ENCODE results near the gene LCAT.
A peak's percentile ranks its signal among the peaks of the same experiment; 100 is the strongest.

Gene LCAT

GRCh38 chr16:67968400-67969253, 24.7 kb upstream of the LCAT start, which contains the start of gene SLC12A4:
SLC12A4 (minus strand) TSS chr16:67968637; CDS start chr16:67968553, 84 bp downstream.
- DNase-seq (ENCODE audit: low read depth) = peak; percentile 63

GRCh38 chr16:67967958-67968399, 24.1 kb upstream of the LCAT start:
- DNase-seq (ENCODE audit: low read depth) = no peak

DNA sequence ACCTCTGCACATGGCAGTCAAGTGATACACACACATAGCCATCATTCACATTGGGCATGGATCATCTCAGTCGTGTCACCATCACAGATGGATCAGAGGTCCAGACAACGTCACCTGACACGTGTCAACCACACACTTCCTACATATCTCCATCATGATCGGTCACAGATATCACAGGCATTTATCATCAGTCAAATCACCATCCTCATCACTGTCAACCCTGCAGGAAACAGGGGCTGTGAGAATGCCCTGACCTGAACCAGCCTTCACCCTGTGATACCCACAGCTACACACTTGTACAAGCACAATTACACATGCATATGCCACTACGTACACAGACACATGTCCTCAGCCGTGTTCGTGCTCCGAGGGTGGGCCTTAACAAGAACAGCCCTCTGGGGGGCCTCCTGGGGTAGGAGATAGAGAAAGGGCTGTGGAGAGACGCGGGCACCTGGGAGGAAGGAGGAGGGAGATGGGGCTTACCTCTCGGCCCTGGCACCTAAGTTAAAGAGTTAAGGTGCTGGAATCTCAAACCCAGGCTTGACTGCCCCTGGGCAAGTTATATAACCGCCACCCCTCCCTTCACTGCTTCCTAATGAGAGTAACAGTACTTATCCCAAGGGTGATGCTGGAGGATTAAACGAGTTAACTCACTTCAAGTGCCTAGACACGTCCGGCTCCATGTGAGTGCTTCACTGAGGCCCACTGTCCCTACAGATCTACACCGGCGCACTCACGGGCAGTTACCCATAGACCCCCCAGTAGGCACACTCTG, 23.4 kb upstream of the LCAT start:
- no peak for DNase-seq (ENCODE audit: low read depth)

DNA sequence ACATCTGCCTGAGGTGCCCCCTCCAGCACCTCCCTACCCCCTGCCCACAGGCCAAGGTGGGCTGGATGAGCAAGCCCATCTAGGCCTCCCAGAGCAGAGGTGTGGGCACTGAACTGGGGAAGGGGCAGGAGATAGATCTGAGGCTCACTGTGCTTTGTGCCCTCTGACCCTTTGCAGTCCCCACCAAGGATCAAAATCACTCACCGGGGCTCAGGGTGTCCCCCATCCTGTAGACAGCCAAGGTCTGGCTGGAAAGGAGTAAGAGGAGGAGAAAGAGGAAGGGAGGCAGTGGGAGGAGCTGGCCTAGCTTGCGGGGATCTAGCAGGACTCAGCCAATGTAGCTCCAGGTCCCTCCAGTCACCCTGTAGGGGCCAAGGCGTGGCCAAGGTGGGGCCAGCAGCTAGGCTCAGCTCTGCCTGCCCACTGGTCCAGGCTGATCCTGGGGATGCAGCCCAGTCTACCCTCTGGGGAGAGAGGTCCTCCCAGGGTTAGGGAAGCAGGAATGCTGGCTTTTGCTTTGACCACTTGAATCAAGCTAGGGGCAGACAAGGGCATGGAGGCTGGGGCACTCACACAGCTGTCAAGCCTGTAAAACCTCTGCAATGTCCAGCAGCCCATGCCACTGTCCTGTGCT, 22.7 kb upstream of the LCAT start:
- peak; percentile 26 for DNase-seq (ENCODE audit: low read depth)

DNA sequence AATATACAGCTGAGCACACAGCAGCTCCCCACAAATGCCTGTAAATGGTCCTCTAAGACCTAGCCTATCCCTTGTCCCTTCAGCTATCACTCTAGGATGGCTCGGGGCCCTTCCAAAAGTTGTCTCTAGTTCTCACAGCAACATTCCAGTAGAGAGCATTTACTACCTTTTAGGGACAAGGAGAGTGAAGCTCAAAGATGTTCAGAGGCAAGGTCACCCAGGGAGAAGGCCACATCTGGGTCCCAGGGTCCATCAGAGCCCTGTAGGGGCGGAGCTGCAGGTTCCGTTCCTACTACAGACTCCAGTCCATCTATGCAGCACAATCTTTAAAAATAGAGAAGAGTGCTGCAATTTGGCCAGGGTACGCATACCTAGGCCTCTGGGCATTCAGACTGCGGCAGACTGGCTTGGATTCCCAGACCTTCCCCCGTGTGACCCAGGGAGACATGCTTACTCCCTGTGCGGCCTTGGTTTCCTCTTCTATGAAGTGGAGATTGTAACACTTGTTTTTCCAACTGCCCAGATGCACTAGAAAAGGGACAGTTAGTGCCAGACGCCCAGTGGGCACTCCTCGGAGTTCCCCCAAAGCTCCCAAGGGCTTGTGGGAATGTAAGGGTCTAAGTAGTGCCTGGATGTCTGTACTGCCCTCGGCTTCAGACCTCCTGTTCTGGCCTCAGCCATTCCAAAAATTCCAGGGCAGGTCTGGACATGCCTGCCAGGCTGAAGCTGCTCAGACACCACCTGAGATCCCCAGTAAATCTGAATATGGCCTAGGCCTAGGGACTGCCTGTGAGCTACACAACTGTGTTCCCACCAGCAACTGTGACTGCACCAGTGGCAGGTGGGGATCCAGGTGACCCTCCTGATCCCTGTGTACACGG, 22.0 kb upstream of the LCAT start:
- no peak for DNase-seq (ENCODE audit: low read depth)

- no peak for DNase-seq (ENCODE audit: low read depth)
Observed at GRCh38 chr16:67964477-67965131, 20.7 kb upstream of the LCAT start.

- DNase-seq (ENCODE audit: low read depth) = peak; percentile 51
Observed at GRCh38 chr16:67963662-67964321, 19.9 kb upstream of the LCAT start.

DNA sequence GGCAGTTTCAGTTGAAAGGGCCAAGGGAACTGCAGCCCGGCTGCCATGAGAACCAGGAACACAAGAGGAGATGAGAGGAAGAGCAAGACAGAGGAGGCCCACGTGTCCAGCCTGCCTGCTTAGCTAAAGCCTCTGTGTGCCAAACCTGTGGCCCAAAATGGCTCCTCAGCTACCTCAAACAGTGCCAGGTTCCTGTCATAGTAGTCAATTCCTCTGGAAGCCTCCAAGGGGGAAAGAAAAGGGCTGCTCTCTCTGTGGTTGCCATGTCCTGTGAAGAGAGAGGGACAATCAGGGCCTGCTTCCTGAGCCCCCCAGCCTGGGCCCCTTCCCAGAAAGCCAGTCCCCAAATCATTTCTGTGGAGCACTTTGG, 19.4 kb upstream of the LCAT start:
- DNase-seq (ENCODE audit: low read depth) = no peak

DNA sequence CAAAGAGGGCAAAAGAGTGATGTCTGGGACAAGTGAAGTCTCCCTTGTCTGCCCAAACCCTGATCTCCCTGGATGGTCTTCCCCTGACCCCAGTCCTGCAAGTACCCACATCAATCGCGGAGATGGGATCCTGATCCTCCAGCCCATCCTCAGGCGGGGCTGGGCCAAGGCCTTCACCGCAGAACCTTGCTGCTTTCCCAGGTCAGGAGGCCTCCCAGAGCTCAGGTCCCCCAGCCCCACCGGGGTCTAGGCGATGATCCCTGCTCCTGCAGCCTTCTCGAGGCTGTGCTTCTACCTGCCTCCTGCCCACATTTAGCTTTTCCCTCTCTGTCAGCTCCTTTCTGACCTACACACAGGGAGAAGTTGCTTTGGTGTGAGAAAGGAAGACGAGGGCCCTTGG, 18.2 kb upstream of the LCAT start:
- no peak for DNase-seq (ENCODE audit: low read depth)

GRCh38 chr16:67961551-67961957, 17.6 kb upstream of the LCAT start:
- DNase-seq (ENCODE audit: low read depth) = no peak

- no peak for DNase-seq (ENCODE audit: low read depth)
Observed at GRCh38 chr16:67959536-67960329, 15.8 kb upstream of the LCAT start.

GRCh38 chr16:67957622-67958021, 13.7 kb upstream of the LCAT start:
- no peak for DNase-seq (ENCODE audit: low read depth)

GRCh38 chr16:67954421-67955196, 10.7 kb upstream of the LCAT start:
- DNase-seq (ENCODE audit: low read depth) = no peak

DNA sequence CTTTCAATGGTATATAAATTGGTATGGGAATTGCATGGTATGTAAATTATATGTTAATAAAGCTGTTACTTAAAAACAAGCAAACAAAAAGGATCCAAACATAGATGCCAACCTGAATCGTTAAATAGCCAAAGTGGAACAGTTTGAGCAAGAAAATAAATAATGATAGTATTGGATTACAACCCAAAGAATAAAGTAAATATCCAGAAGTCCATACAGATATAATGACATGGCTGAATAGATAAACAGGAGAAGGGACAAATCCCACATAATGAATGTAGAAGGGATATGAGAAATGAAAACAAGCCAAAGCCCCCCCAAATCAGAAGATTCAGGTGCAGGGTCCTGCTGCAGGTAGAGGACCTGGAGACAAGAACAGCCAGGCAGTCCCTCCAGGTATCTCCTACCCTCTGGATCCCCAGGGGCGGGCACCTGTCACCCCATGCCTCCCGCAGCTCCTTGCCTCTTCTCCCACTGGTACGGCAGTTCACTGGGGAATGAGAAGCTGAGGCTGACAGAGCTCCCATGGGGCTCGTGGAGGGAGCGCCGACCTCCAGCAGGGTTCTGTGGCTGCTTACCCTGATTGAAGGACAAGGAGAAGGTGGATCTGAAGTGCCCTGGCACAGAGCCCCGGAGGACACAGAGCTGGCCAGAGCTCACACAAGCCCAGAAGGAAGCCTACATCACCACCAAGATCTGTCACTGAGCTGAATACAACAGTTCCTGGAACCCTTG, 9.9 kb upstream of the LCAT start:
- no peak for DNase-seq (ENCODE audit: low read depth)

GRCh38 chr16:67951485-67951884, 7.6 kb upstream of the LCAT start:
- no peak for DNase-seq (ENCODE audit: low read depth)

GRCh38 chr16:67950335-67950843, 6.5 kb upstream of the LCAT start:
- DNase-seq (ENCODE audit: low read depth) = no peak

DNA sequence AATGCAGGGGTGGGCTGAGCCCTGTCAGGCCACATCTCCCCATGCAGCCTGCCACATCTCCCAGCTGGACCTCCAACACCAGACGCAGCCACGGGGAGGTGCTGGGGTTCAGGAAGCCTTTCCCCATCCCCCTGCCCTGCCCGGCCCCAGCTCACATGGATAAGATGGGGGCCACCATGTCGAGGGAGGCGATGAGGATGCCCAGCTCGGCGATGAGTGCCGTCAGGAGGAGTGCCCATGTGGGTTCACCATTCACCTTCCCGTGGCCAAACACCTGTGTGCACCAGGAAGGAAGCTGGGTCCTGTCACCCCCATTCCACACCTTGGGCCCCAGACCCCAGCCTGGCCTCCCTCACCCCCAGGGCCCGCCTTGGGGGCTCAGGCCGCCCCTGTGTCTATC, 5.7 kb upstream of the LCAT start:
- DNase-seq (ENCODE audit: low read depth) = no peak

GRCh38 chr16:67948015-67948414, 4.1 kb upstream of the LCAT start:
- no peak for DNase-seq (ENCODE audit: low read depth)
